Osteoblast (primary cell): ENCODE data around the gene HSPA4. TPM values are rescaled to one million over a fixed set of nuclear protein-coding genes. Genes with fewer than 3 reads are reported as not detected.

Source experiments
- DNase-seq: peaks from one replicate; pipeline ENCODE4 v3.0.0; 2011; ENCODE audit warnings: low spot score, mixed read lengths; ENCODE audit not compliant: insufficient read length; ENCODE audit errors: missing footprints
- H2AFZ ChIP-seq: 2 replicates; pipeline ENCODE4 v1.6.0; 2011; ENCODE audit warnings: mild to moderate bottlenecking, low read length
- H3K27ac ChIP-seq: 2 replicates; pipeline ENCODE4 v1.5.1; 2011; ENCODE audit warnings: mild to moderate bottlenecking, low read depth, low read length, moderate library complexity
- H3K27me3 ChIP-seq: 2 replicates; pipeline ENCODE4 v1.6.0; 2012; ENCODE audit warnings: mild to moderate bottlenecking, control low read depth, inconsistent platforms, low read length, moderate library complexity; ENCODE audit not compliant: insufficient read depth
- H3K36me3 ChIP-seq: 2 replicates; pipeline ENCODE4 v1.5.1; 2011; ENCODE audit warnings: mild to moderate bottlenecking, low read length, control low read depth, moderate library complexity; ENCODE audit not compliant: insufficient read depth
- H3K4me1 ChIP-seq: 2 replicates; pipeline ENCODE4 v1.5.1; 2011; ENCODE audit warnings: mild to moderate bottlenecking, low read length, control low read depth, moderate library complexity; ENCODE audit not compliant: insufficient read depth
- H3K4me2 ChIP-seq: 2 replicates; pipeline ENCODE4 v1.6.0; 2011; ENCODE audit warnings: mild to moderate bottlenecking, low read length; ENCODE audit not compliant: insufficient read depth
- H3K4me3 ChIP-seq: fragments of 200-600 bp; sonication (generic); 3 replicates; pipeline ENCODE4 v1.5.1; 2012; ENCODE audit warnings: mild to moderate bottlenecking, low read length, inconsistent platforms; ENCODE audit not compliant: insufficient read depth
- H3K79me2 ChIP-seq: 2 replicates; pipeline ENCODE4 v1.6.0; 2012; ENCODE audit warnings: mild to moderate bottlenecking, low read length, control low read depth, inconsistent platforms; ENCODE audit not compliant: insufficient read depth
- H3K9me3 ChIP-seq: 2 replicates; pipeline ENCODE4 v1.5.1; 2011; ENCODE audit warnings: low read depth, low read length, control low read depth
- H4K20me1 ChIP-seq: 2 replicates; pipeline ENCODE4 v1.6.0; 2012; ENCODE audit warnings: mild to moderate bottlenecking, low read length, control low read depth; ENCODE audit not compliant: insufficient read depth
- total RNA-seq: library from RNA; depleted of rRNA; stranded (reverse); fragments of >200 nt; gene quantifications from 2 replicates; pipeline ENCODE4 v1.2.3, GENCODE V29; 2012
- TF ChIP-seq, protein P1 (sequence below): IDR thresholded peaks from 2 replicates; pipeline ENCODE4 v1.5.1; 2011; ENCODE audit warnings: mild to moderate bottlenecking, low read depth, low read length, moderate library complexity; ENCODE audit errors: extremely low read depth

Gene HSPA4
- total RNA-seq, 1 donor, result 135 TPM

DNA sequence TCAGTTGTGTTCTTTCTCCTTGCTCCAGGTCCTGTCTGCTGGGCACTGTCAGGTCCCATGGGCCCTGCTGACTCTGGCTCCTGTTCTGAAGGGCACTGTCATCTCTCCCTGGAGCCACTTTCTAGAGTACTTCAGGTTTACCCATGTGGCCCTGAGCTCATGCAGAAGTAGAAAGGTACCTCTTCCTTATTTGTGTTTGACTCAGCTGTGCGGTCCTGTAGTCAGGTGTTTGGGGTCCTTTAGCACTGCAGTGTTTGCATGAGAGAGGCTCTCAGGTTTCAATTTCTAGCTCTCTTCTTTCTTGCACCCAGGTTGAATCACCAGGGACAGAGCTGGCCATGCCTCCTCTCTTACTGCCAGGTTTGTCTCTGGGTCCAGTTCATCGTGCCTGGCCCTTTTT is 71.5 kb downstream of the HSPA4 start:
- H3K36me3 ChIP-seq, result no peaks in the 10 kb centered on the region
- TF ChIP-seq, protein P1, sequence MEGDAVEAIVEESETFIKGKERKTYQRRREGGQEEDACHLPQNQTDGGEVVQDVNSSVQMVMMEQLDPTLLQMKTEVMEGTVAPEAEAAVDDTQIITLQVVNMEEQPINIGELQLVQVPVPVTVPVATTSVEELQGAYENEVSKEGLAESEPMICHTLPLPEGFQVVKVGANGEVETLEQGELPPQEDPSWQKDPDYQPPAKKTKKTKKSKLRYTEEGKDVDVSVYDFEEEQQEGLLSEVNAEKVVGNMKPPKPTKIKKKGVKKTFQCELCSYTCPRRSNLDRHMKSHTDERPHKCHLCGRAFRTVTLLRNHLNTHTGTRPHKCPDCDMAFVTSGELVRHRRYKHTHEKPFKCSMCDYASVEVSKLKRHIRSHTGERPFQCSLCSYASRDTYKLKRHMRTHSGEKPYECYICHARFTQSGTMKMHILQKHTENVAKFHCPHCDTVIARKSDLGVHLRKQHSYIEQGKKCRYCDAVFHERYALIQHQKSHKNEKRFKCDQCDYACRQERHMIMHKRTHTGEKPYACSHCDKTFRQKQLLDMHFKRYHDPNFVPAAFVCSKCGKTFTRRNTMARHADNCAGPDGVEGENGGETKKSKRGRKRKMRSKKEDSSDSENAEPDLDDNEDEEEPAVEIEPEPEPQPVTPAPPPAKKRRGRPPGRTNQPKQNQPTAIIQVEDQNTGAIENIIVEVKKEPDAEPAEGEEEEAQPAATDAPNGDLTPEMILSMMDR, result no peak
- no peak overlapping the region for H3K4me2 ChIP-seq
- no peaks in the 10 kb centered on the region for H3K79me2 ChIP-seq
- H3K27me3 ChIP-seq, result peaks cover 13% of the 10 kb centered on the region
- no peaks in the 10 kb centered on the region for H4K20me1 ChIP-seq
- DNase-seq, result no peak
- H2AFZ ChIP-seq, result no peak overlapping the region
- H3K9me3 ChIP-seq, result no peaks in the 10 kb centered on the region
- no peak overlapping the region for H3K4me3 ChIP-seq
- no peak overlapping the region for H3K27ac ChIP-seq
- no peaks in the 10 kb centered on the region for H3K4me1 ChIP-seq

DNA sequence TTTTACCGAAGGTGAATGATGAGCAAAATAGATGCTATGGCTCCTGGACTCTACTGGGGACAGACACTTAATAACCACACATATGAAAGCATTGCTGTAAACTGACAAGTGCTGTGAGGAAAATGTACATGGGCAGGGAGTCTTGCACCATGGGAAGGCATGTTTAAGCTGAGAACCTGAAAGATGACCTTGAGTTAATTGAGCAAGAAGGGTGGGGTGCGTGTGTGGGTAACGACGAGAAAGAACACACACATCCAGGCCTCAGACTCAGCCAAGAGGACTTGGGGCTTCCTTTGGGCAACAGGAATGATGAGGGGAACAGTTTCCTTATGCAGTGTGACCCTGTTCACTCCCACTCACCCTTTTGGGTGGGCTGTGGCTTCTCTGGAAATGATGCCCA is 73.1 kb downstream of the HSPA4 start:
- no peaks in the 10 kb centered on the region for H3K79me2 ChIP-seq
- no peak overlapping the region for H3K4me3 ChIP-seq
- DNase-seq, result no peak
- TF ChIP-seq, protein P1, result no peak
- H3K27ac ChIP-seq, result no peak overlapping the region
- peaks cover 13% of the 10 kb centered on the region for H3K27me3 ChIP-seq
- no peaks in the 10 kb centered on the region for H3K9me3 ChIP-seq
- H3K4me1 ChIP-seq, result no peaks in the 10 kb centered on the region
- H3K4me2 ChIP-seq, result no peak overlapping the region
- no peak overlapping the region for H2AFZ ChIP-seq
- H4K20me1 ChIP-seq, result no peaks in the 10 kb centered on the region
- no peaks in the 10 kb centered on the region for H3K36me3 ChIP-seq

DNA sequence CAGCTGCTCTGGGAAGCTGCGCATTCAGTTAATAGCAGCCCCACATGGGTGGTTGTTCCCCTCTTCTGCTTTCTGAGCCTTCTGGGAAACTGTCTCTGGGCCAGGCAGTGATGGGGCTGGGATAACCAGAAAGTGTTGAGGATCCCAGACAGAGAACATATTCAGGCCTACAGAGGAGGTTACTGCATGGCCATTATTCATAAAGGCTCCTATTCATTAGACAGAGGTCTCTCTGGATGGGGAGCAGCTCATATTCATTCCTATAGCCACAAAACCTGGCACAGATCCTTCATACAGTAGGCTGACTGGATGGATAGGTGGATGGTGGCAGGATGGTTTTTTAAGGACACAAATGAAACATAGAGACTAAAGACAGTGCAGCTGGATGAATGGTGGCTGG is 76.3 kb downstream of the HSPA4 start:
- no peaks in the 10 kb centered on the region for H3K79me2 ChIP-seq
- H3K27me3 ChIP-seq, result peaks cover 13% of the 10 kb centered on the region
- no peaks in the 10 kb centered on the region for H4K20me1 ChIP-seq
- DNase-seq, result no peak
- H3K4me2 ChIP-seq, result no peak overlapping the region
- no peaks in the 10 kb centered on the region for H3K4me1 ChIP-seq
- no peaks in the 10 kb centered on the region for H3K9me3 ChIP-seq
- TF ChIP-seq, protein P1, result no peak
- no peaks in the 10 kb centered on the region for H3K36me3 ChIP-seq
- no peak overlapping the region for H2AFZ ChIP-seq
- H3K27ac ChIP-seq, result no peak overlapping the region
- no peak overlapping the region for H3K4me3 ChIP-seq

DNA sequence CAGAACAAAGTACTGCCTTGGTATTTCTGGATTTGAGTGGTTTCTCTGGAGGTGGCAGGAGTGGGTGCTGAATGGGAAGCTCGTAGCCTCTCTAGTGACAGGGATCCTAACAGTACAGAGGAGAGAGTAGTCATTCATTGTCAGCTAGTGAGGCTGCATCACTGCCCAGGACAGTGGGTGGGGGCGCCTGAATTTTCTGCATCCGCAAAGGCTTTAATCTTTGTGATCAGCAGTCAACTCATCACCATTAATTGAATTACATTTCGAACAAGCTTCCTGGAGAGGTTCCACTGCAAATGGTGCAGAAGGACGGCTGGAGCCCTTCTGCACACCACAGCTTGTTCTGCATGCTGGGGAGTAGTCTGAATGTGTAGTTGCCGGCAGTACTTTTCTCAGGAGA is 77.5 kb downstream of the HSPA4 start:
- no peaks in the 10 kb centered on the region for H3K9me3 ChIP-seq
- no peaks in the 10 kb centered on the region for H3K4me1 ChIP-seq
- H3K4me3 ChIP-seq, result no peak overlapping the region
- H4K20me1 ChIP-seq, result no peaks in the 10 kb centered on the region
- no peak for DNase-seq
- peaks cover 5% of the 10 kb centered on the region for H3K27me3 ChIP-seq
- TF ChIP-seq, protein P1, result no peak
- no peaks in the 10 kb centered on the region for H3K36me3 ChIP-seq
- H2AFZ ChIP-seq, result no peak overlapping the region
- H3K4me2 ChIP-seq, result no peak overlapping the region
- no peak overlapping the region for H3K27ac ChIP-seq
- no peaks in the 10 kb centered on the region for H3K79me2 ChIP-seq
